ENCODE data around the gene SH3BP2.

The SH3BP2 gene

DNA sequence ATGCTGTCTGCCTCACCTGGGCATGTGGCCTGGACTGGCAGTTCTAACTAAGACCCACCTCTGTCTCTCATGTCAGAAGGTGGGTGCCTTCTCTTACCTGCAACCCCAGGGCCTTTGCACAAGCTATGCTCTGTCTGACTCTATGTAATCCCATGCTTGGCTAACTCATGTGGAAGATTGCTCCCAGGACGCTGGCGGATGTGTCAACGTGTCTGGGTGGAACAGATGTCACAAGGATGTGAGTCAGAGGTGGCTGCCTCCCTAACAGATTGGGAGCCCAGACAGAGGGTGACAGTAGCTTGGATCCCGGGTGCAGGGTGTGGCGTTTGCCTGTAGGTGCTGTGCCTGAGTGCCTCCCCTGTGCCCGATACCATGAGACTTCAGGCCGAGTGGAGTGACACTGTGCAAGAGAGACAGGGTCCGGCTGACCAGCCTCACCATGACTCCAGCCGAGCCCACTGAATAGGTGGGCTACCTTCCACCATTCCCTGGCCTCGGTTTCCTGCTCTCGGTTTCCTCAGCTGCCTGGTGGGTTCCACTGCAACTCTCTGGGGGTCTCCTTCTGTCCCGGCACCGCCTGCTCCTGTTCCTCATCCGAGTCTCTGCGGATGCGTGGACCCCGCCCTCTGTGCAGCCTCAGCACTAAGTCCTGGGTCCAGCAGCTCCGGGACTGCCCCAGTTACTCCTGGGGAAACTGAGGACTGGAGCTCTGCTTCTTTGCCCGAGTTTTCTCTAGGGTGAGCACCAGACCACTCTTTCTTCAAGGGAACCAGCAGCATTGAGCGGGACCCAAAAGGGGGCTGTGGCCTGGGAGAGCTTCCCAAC lies 11.0 kb downstream of the SH3BP2 start:
- no peak for DNase-seq (ENCODE audit: low read depth, low spot score)
- Histone ChIP-seq H3K27ac (no peak overlapping the region), H3K36me3 (ENCODE audit: insufficient read depth, low read length) (no peaks in the 10 kb centered on the region), H3K9ac (ENCODE audit: insufficient read length) (no peak overlapping the region), H3K4me3 (no peak overlapping the region), H3K9me3 (ENCODE audit: low read depth, low read length) (no peaks in the 10 kb centered on the region)
- TF ChIP-seq POLR2AphosphoS5 (IDR thresholded peaks at IDR 0.05; ENCODE audit: borderline replicate concordance, low read depth, low read length), result no peak
- TF ChIP-seq FOXP2 (optimal IDR thresholded peaks at IDR 0.05; ENCODE audit: control extremely low read depth, extremely low read length, insufficient read depth), result no peak
- no peak for TF ChIP-seq EZH2 (IDR thresholded peaks at IDR 0.05)

DNA sequence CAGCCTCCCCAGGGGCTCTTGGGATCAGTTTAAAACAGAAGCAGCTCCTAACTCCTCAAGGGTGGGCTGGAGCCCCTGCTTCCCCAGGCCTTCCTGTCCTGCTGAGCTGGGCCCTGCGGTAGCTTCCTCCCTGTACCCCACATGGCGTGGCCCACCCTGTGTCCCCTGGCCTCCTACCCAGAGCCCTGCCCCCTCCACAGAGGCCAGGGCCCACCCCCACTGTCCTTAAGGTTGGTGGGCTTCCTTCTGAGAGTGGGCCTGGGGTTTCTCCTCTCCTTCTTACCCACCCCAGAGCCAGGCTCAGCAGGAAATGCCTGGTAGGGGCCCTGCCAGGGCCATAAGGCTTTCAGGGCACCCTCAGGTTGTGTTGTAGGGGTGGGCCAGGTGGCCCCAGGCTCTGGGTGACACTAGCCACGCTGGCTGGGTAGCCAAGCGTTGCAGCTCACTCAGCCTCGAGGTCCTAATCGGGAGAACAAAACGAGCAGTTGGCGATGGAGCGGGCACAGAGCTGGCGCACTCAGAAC lies 11.6 kb downstream of the SH3BP2 start:
- no peaks in the 10 kb centered on the region for H3K9me3 ChIP-seq (ENCODE audit: low read depth, low read length)
- H3K27ac ChIP-seq, result no peak overlapping the region
- H3K4me3 ChIP-seq, result no peak overlapping the region
- H3K36me3 ChIP-seq (ENCODE audit: insufficient read depth, low read length), result no peaks in the 10 kb centered on the region
- no peak for TF ChIP-seq FOXP2 (optimal IDR thresholded peaks at IDR 0.05; ENCODE audit: control extremely low read depth, extremely low read length, insufficient read depth)
- TF ChIP-seq EZH2 (IDR thresholded peaks at IDR 0.05), result no peak
- no peak for TF ChIP-seq POLR2AphosphoS5 (IDR thresholded peaks at IDR 0.05; ENCODE audit: borderline replicate concordance, low read depth, low read length)
- no peak for DNase-seq (ENCODE audit: low read depth, low spot score)
- no peak overlapping the region for H3K9ac ChIP-seq (ENCODE audit: insufficient read length)

DNA sequence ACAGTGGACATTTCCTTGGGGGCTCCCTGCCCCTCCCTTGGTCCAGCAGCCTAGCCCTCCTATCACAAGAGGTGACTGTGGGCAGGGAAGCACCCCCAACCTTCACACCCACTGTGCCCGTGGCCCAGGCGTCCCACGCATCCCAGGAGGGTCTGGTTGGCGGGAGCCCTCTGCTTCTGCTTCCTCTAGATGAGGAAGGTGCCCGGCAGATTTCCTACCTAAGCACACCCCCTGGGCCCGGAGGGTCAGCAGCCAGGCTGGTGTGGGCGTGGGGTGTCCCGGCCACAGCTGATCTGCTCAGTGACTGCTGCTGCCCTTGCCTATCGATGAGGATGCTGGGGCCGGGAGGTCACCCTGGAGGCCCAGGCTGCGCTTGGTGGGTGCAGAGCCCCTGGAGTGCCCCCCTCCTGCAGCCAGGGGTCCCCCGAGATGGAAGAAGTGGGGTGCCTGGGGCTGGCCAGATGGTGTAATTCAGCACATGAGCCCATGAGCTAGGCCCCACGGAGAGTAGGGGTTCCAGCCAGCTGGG lies 12.2 kb downstream of the SH3BP2 start:
- no peak for DNase-seq (ENCODE audit: low read depth, low spot score)
- H3K36me3 ChIP-seq (ENCODE audit: insufficient read depth, low read length), result no peaks in the 10 kb centered on the region
- H3K9me3 ChIP-seq (ENCODE audit: low read depth, low read length), result no peaks in the 10 kb centered on the region
- no peak overlapping the region for H3K27ac ChIP-seq
- TF ChIP-seq EZH2 (IDR thresholded peaks at IDR 0.05) (no peak), FOXP2 (optimal IDR thresholded peaks at IDR 0.05; ENCODE audit: control extremely low read depth, extremely low read length, insufficient read depth) (no peak), POLR2AphosphoS5 (IDR thresholded peaks at IDR 0.05; ENCODE audit: borderline replicate concordance, low read depth, low read length) (no peak)
- H3K4me3 ChIP-seq, result no peak overlapping the region
- no peak overlapping the region for H3K9ac ChIP-seq (ENCODE audit: insufficient read length)

DNA sequence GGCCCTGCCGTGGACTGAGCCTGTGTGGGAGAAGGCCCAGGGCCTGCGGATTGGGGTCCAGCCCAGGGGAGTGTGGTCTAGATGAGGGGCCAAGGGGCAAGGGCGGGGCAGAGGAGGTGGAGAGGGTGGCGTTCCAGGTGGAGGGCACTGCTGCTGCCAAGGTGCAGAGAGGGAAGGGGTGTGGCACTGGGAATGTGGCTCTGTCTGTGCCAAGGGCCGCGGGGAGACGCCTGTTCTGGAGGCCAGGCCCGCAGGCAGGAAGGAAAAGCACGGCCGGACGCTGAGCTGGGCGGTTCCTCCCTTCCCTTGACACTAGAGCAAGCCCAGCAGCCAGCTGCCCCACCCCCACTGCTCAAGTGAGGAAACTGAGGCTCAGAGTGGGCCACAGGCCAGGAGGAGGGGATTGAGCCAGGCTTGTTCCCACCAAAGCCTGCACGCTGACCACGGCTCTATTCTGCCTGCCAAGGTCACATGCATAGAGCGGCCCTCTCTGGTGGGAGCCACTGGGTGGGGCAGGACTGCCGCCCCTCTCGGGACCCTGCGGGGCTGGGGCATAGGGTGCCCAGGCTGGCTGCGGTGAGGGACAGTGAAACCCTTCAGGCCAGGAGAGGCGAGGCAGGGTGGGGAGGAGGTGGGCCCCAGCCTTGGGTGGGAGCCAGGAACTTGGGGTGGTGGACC lies 13.0 kb downstream of the SH3BP2 start:
- Histone ChIP-seq H3K36me3 (ENCODE audit: insufficient read depth, low read length) (no peaks in the 10 kb centered on the region), H3K27ac (no peak overlapping the region), H3K4me3 (no peak overlapping the region), H3K9me3 (ENCODE audit: low read depth, low read length) (no peaks in the 10 kb centered on the region), H3K9ac (ENCODE audit: insufficient read length) (no peak overlapping the region)
- no peak for TF ChIP-seq POLR2AphosphoS5 (IDR thresholded peaks at IDR 0.05; ENCODE audit: borderline replicate concordance, low read depth, low read length)
- TF ChIP-seq EZH2 (IDR thresholded peaks at IDR 0.05), result no peak
- TF ChIP-seq FOXP2 (optimal IDR thresholded peaks at IDR 0.05; ENCODE audit: control extremely low read depth, extremely low read length, insufficient read depth), result no peak
- no peak for DNase-seq (ENCODE audit: low read depth, low spot score)

DNA sequence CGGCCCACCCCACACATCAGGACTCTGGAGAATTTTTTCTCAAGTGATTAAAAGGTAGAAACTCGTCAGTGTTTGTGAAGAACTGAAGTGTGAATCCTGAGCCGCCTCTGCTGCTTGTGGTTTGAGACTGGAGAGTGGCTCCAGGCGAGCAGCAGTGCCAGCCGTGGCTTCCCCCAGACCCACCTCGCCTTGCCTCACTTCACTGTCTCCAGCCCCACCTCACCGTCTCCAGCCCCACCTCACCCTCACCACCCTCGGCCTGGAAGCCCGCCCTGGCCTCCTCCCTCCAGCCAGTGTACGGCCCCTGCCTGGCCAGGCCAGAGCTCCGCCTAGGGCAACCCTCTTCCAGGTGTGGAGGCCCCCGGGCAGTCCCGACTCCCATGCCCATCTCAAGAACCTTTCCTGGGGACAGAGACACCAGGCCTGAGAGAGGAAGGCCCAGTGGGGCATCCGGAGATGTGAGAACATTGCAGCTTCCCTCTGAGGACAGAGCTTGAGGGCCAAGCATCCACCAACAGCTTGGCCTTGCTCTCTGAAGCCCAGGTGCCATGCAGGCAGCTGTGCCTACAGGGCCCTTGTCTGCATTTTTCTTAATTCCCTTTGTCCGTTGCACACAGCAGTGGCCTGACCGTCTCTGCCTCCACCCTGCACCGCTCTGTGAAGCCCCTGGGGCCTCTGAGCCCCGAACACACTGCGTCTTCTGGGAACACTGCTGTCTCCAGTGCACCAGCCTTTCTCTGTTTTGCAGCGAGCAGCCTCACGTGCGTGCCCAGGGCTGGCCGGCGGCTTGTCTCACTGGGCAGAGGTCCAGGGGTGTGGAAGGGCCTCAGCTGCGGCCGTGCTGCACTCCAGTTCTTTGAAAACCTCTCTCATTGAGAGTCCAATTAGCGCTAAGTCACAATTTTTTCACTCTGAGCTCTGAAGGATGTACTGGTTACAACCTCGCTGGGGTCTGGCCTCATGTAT lies 13.8 kb downstream of the SH3BP2 start:
- no peaks in the 10 kb centered on the region for H3K36me3 ChIP-seq (ENCODE audit: insufficient read depth, low read length)
- TF ChIP-seq EZH2 (IDR thresholded peaks at IDR 0.05), result no peak
- TF ChIP-seq FOXP2 (optimal IDR thresholded peaks at IDR 0.05; ENCODE audit: control extremely low read depth, extremely low read length, insufficient read depth), result no peak
- no peak for TF ChIP-seq POLR2AphosphoS5 (IDR thresholded peaks at IDR 0.05; ENCODE audit: borderline replicate concordance, low read depth, low read length)
- no peak for DNase-seq (ENCODE audit: low read depth, low spot score)
- H3K9me3 ChIP-seq (ENCODE audit: low read depth, low read length), result no peaks in the 10 kb centered on the region
- no peak overlapping the region for H3K27ac ChIP-seq
- H3K9ac ChIP-seq (ENCODE audit: insufficient read length), result no peak overlapping the region
- H3K4me3 ChIP-seq, result no peak overlapping the region

DNA sequence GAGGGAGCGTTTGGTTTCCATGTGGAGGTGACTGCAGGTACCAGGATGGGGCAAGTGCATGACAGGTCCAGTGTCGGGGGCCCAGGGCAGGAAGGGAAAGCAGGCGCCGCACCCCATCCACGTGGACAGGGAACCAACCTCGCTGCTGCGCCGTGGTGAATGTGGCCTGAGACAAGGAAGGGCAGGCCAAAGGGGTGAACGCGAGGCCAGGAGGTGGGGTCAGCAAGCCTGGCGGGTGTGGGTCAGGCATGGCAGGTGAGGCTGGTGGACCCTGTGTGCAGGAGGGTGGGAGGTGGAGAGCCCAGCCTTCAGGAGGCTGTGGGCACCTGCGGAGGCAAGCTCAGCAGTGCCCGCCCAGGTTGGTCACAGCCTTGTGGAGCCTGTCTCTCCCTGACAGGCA lies 14.7 kb downstream of the SH3BP2 start:
- H3K9ac ChIP-seq (ENCODE audit: insufficient read length), result no peak overlapping the region

DNA sequence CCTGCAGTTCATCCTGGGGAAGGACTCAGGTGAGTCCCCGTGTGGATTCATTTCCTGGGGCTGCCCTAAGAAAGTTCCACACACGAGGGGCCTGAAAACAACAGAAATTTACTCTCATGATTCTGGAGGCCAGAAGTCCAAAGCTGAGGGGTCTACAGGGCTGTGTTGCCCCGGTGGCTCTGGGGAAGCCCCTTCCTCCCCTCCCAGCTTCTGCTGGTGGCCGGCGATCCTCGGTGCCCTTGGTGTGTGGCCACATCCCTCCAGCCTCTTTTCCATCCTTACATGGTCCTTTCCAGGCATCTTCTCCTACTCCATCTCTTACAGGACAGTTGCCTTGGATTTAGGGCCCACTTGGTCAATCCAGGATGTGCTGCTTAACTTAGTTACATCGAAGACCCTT lies 15.1 kb downstream of the SH3BP2 start:
- no peak overlapping the region for H3K27ac ChIP-seq
- no peak for DNase-seq (ENCODE audit: low read depth, low spot score)
- H3K9ac ChIP-seq (ENCODE audit: insufficient read length), result no peak overlapping the region
- no peak overlapping the region for H3K4me3 ChIP-seq
- no peaks in the 10 kb centered on the region for H3K36me3 ChIP-seq (ENCODE audit: insufficient read depth, low read length)
- TF ChIP-seq POLR2AphosphoS5 (IDR thresholded peaks at IDR 0.05; ENCODE audit: borderline replicate concordance, low read depth, low read length), result no peak
- TF ChIP-seq EZH2 (IDR thresholded peaks at IDR 0.05), result no peak
- TF ChIP-seq FOXP2 (optimal IDR thresholded peaks at IDR 0.05; ENCODE audit: control extremely low read depth, extremely low read length, insufficient read depth), result no peak
- no peaks in the 10 kb centered on the region for H3K9me3 ChIP-seq (ENCODE audit: low read depth, low read length)

More for the DNA sequence above, 14.7 kb downstream of the SH3BP2 start:
- no peak overlapping the region for H3K27ac ChIP-seq
- DNase-seq (ENCODE audit: low read depth, low spot score), result no peak
- TF ChIP-seq FOXP2 (optimal IDR thresholded peaks at IDR 0.05; ENCODE audit: control extremely low read depth, extremely low read length, insufficient read depth) (no peak), POLR2AphosphoS5 (IDR thresholded peaks at IDR 0.05; ENCODE audit: borderline replicate concordance, low read depth, low read length) (no peak), EZH2 (IDR thresholded peaks at IDR 0.05) (no peak)
- no peaks in the 10 kb centered on the region for H3K9me3 ChIP-seq (ENCODE audit: low read depth, low read length)
- H3K36me3 ChIP-seq (ENCODE audit: insufficient read depth, low read length), result no peaks in the 10 kb centered on the region
- H3K4me3 ChIP-seq, result no peak overlapping the region
